ENCODE measurements around the gene TUBB2B. TPM values are rescaled to one million over a fixed set of nuclear protein-coding genes. Genes with fewer than 3 reads are reported as not detected.

Gene TUBB2B
- total and polyA plus RNA-seq, 2 donors (not counting 3 experiments of a cell fraction or from before 2014, with no cell fraction given): 5.1 to 8.3 TPM

- BruUV-seq (replicated peaks): no TSS peak
- POLR2A ChIA-PET: no interaction called here
- Histone ChIP-seq H3K9ac (replicated peaks; ENCODE audit: extremely low read depth, insufficient read depth, low read length) (no peak overlapping the region), H3K4me1 (ENCODE audit: control insufficient read depth, extremely low read depth, insufficient read depth, low read length) (no peaks in the 10 kb centered on the region), H3K4me3 (replicated peaks in 1 of 3; ENCODE audit: insufficient read depth in 1 of 3, low read depth in 1 of 3, low read length in 3 of 3) (no peak overlapping the region), H3K27me3 (ENCODE audit: control insufficient read depth in 2 of 2, insufficient read depth in 2 of 2, low read length in 2 of 2) (peaks cover 24 to 35% of the 10 kb centered on the region in 2 experiments), H3K79me2 (ENCODE audit: control insufficient read depth, insufficient read depth, low read length) (no peaks in the 10 kb centered on the region), H3K4me2 (ENCODE audit: insufficient read depth, low read length) (no peak overlapping the region), H3K9me1 (replicated peaks; ENCODE audit: control insufficient read depth, extremely low read depth, insufficient read depth, low read length) (no peaks in the 10 kb centered on the region), H3K27ac (ENCODE audit: insufficient read depth, low read depth, low read length) (no peak overlapping the region), H3K36me3 (ENCODE audit: control insufficient read depth in 2 of 2, extremely low read depth in 1 of 2, insufficient read depth in 2 of 2, low read length in 2 of 2) (no peaks in the 10 kb centered on the region), H4K20me1 (replicated peaks; ENCODE audit: control insufficient read depth, extremely low read depth, insufficient read depth, low read length) (no peaks in the 10 kb centered on the region), H3K9me3 (replicated peaks; ENCODE audit: control insufficient read depth, insufficient read depth, low read length) (no peaks in the 10 kb centered on the region), H2AFZ (ENCODE audit: low read depth, low read length) (no peak overlapping the region)
- intact Hi-C loops (cut with micrococcal nuclease) (no loop called here), dilution Hi-C loops (cut with MboI; ENCODE audit: extremely low pct_ligation_motif_present, low sequenced_read_pairs) (no loop called here)
- TF ChIP-seq MAX (IDR thresholded peaks at IDR 0.05; ENCODE audit: insufficient read depth, insufficient read length) (no peak), POLR2AphosphoS5 (IDR thresholded peaks at IDR 0.05; ENCODE audit: insufficient read depth, low read depth, low read length) (no peak), GATA2 (IDR thresholded peaks at IDR 0.05; ENCODE audit: insufficient read depth, insufficient read length, low read depth, low read length) (no peak), JUN (IDR thresholded peaks at IDR 0.05; ENCODE audit: borderline replicate concordance, insufficient read depth, insufficient read length, low read depth) (no peak), MYC (IDR thresholded peaks at IDR 0.05; ENCODE audit: low read depth, low read length) (no peak), CTCF (IDR thresholded peaks at IDR 0.05; ENCODE audit: extremely low read depth in 1 of 2, insufficient read depth in 1 of 2, low read depth in 1 of 2, low read length in 2 of 2) (no peak), FOS (IDR thresholded peaks at IDR 0.05; ENCODE audit: borderline replicate concordance, insufficient read depth, low read length) (no peak), EZH2 (IDR thresholded peaks at IDR 0.05; ENCODE audit: borderline replicate concordance, low read depth, low read length, severe bottlenecking) (no peak), POLR2A (IDR thresholded peaks at IDR 0.05; ENCODE audit: low read depth, low read length) (no peak)
- CTCF ChIA-PET: interaction anchor here (1.3 to 1.7 kb wide), 2 partner anchors 15 to 33 kb away, joined by 3 to 8 read pairs; no protein-coding TSS in a partner anchor
- FAIRE-seq (no peak), DNase-seq (ENCODE audit: low read depth, low spot score) (no peak)
Measured at GRCh38 chr6:3218266-3218665, 9.2 kb downstream of the TUBB2B start.
